GM23338 (cell line): ENCODE results near the gene CCDC124.

ENCODE experiments used
- CREB1 ChIP-seq: fragments of 250-450 bp; sonication (Bioruptor Pico); IDR thresholded peaks from 2 replicates; pipeline ENCODE4 v1.5.0; 2020; ENCODE audit warnings: low read depth, mild to moderate bottlenecking, moderate library complexity
- CTCF ChIP-seq, 2 experiments: fragments of 200-600 bp in 1 of 2; sonication (generic) in 1 of 2; conservative IDR thresholded peaks; 2 replicates each; pipeline versions ENCODE4 v1.5.1 to v1.6.1; 2016 to 2017; ENCODE audit warnings: antibody characterized with exemption in 2 of 2, low read depth in 2 of 2, mild to moderate bottlenecking in 2 of 2, moderate library complexity in 1 of 2
- EZH2 ChIP-seq: fragments of 200-600 bp; sonication (generic); IDR thresholded peaks from one replicate; pipeline ENCODE4 v1.8.0; 2017; ENCODE audit warnings: antibody characterized with exemption, mild to moderate bottlenecking, low read depth; ENCODE audit not compliant: unreplicated experiment
- EZH2phosphoT487 ChIP-seq: fragments of 200-600 bp; sonication (generic); IDR thresholded peaks from one replicate; pipeline ENCODE4 v1.8.1; 2018; ENCODE audit warnings: antibody characterized with exemption; ENCODE audit not compliant: unreplicated experiment
- JUNB ChIP-seq: IDR thresholded peaks from one replicate; pipeline ENCODE4 v1.6.1; 2016; ENCODE audit warnings: antibody characterized with exemption; ENCODE audit not compliant: unreplicated experiment
- NANOG ChIP-seq: IDR thresholded peaks from 2 replicates; pipeline ENCODE4 v1.6.1; 2016; ENCODE audit warnings: antibody characterized with exemption, borderline replicate concordance
- POLR2AphosphoS5 ChIP-seq: IDR thresholded peaks from 2 replicates; pipeline ENCODE4 v1.6.1; 2016; ENCODE audit warnings: antibody characterized with exemption, low read depth
- REST ChIP-seq: IDR thresholded peaks from one replicate; pipeline ENCODE4 v1.6.1; 2018; ENCODE audit warnings: antibody characterized with exemption; ENCODE audit not compliant: unreplicated experiment
- STAT1 ChIP-seq: IDR thresholded peaks from one replicate; pipeline ENCODE4 v1.6.1; 2016; ENCODE audit warnings: antibody characterized with exemption; ENCODE audit not compliant: unreplicated experiment
- ZNF114 ChIP-seq: fragments of 250-450 bp; sonication (Bioruptor Pico); IDR thresholded peaks from 2 replicates; pipeline ENCODE4 v1.5.0; 2020; ENCODE audit warnings: mild to moderate bottlenecking, moderate library complexity
- ZNF331 ChIP-seq: fragments of 250-450 bp; sonication (Bioruptor Pico); IDR thresholded peaks from 2 replicates; pipeline ENCODE4 v1.5.0; 2020; ENCODE audit warnings: low read depth, mild to moderate bottlenecking, moderate library complexity
- TF ChIP-seq, protein P1 (sequence below): IDR thresholded peaks from 2 replicates; pipeline ENCODE4 v1.6.1; 2016; ENCODE audit warnings: antibody characterized with exemption

GRCh38 chr19:17969096-17969792, 36.4 kb downstream of the CCDC124 start:
- TF ChIP-seq CTCF (conservative IDR thresholded peaks at IDR 0.05; ENCODE audit: low read depth in 2 of 2) = no peak
- no peak for TF ChIP-seq POLR2AphosphoS5
- TF ChIP-seq EZH2 = no peak
- TF ChIP-seq JUNB = no peak
- TF ChIP-seq, protein P1, sequence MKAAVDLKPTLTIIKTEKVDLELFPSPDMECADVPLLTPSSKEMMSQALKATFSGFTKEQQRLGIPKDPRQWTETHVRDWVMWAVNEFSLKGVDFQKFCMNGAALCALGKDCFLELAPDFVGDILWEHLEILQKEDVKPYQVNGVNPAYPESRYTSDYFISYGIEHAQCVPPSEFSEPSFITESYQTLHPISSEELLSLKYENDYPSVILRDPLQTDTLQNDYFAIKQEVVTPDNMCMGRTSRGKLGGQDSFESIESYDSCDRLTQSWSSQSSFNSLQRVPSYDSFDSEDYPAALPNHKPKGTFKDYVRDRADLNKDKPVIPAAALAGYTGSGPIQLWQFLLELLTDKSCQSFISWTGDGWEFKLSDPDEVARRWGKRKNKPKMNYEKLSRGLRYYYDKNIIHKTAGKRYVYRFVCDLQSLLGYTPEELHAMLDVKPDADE = no peak
- TF ChIP-seq ZNF331 = no peak
- no peak for TF ChIP-seq ZNF114
- no peak for TF ChIP-seq STAT1
- no peak for TF ChIP-seq REST
- no peak for TF ChIP-seq EZH2phosphoT487
- no peak for TF ChIP-seq CREB1 (CRISPR knock-in tag)
- TF ChIP-seq NANOG = no peak
